ENCODE measurements around the gene TXLNB.

The TXLNB gene

GRCh38 chr6:139205843-139206242, 86.0 kb downstream of the TXLNB start:
- in situ Hi-C loops (cut with HindIII; ENCODE audit: low sequenced_read_pairs) = no loop called here
- no peak for TF ChIP-seq CTCF (IDR thresholded peaks at IDR 0.05; ENCODE audit: low read depth, low read length)
- DNase-seq (ENCODE audit: low read depth, low spot score) = no peak
- H3K4me3 ChIP-seq (ENCODE audit: low read depth, low read length) = no peak overlapping the region

DNA sequence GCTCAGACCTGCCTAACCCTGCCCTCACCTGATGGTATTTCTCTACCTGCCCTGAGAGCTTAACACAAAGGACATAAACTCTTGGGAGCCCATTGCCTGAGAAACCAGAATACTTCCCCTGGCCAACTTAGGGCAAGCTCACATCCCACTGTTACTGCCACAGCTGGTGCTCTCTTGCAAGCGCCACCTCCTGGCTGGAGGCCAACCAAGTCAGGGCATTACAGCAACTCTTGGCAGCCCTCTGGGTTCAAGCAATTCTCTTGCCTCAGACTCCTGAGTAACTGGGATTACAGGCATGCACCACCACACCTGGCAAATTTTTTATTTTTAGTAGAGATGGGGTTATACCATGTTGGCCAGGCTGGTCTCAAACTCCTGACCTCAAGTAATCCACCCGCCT, 86.8 kb downstream of the TXLNB start:
- TF ChIP-seq CTCF (IDR thresholded peaks at IDR 0.05; ENCODE audit: low read depth, low read length) = no peak
- in situ Hi-C loops (cut with HindIII; ENCODE audit: low sequenced_read_pairs) = no loop called here
- no peak overlapping the region for H3K4me3 ChIP-seq (ENCODE audit: low read depth, low read length)
- no peak for DNase-seq (ENCODE audit: low read depth, low spot score)

- DNase-seq (ENCODE audit: low read depth, low spot score) = no peak
- no peak overlapping the region for H3K4me3 ChIP-seq (ENCODE audit: low read depth, low read length)
- in situ Hi-C loops (cut with HindIII; ENCODE audit: low sequenced_read_pairs) = no loop called here
- TF ChIP-seq CTCF (IDR thresholded peaks at IDR 0.05; ENCODE audit: low read depth, low read length) = no peak
Observed at GRCh38 chr6:139201378-139201777, 90.4 kb downstream of the TXLNB start.

- in situ Hi-C loops (cut with HindIII; ENCODE audit: low sequenced_read_pairs) = no loop called here
- no peak for TF ChIP-seq CTCF (IDR thresholded peaks at IDR 0.05; ENCODE audit: low read depth, low read length)
- H3K4me3 ChIP-seq (ENCODE audit: low read depth, low read length) = no peak overlapping the region
- DNase-seq (ENCODE audit: low read depth, low spot score) = no peak
Observed at GRCh38 chr6:139198529-139199288, 93.1 kb downstream of the TXLNB start.

- no peak for TF ChIP-seq CTCF (IDR thresholded peaks at IDR 0.05; ENCODE audit: low read depth, low read length)
- in situ Hi-C loops (cut with HindIII; ENCODE audit: low sequenced_read_pairs) = no loop called here
- DNase-seq (ENCODE audit: low read depth, low spot score) = no peak
- H3K4me3 ChIP-seq (ENCODE audit: low read depth, low read length) = no peak overlapping the region
Observed at GRCh38 chr6:139194740-139195139, 97.1 kb downstream of the TXLNB start.

Data from astrocyte of the spinal cord (primary cell).